K562 (cell line): ENCODE results near the gene FIBP. TPM values are rescaled to one million over a fixed set of nuclear protein-coding genes. Genes with fewer than 3 reads are reported as not detected.

ENCODE experiments used
- BCOR ChIP-seq: fragments of 450-650 bp; IDR thresholded peaks from 2 replicates; pipeline ENCODE4 v1.6.1; 2016
- DPF2 ChIP-seq: fragments of 450-650 bp; IDR thresholded peaks from 2 replicates; pipeline ENCODE4 v1.6.1; 2016
- ILF3 ChIP-seq: fragments of 450-650 bp; IDR thresholded peaks from 2 replicates; pipeline ENCODE4 v1.6.1; 2018; ENCODE audit warnings: antibody characterized with exemption, mild to moderate bottlenecking, moderate library complexity, borderline replicate concordance
- MECOM ChIP-seq: fragments of 250-450 bp; sonication (Bioruptor Pico); IDR thresholded peaks from 2 replicates; pipeline ENCODE4 v1.8.0; 2022; ENCODE audit warnings: inconsistent platforms
- RFX1 ChIP-seq: fragments of 450-650 bp; IDR thresholded peaks from 2 replicates; pipeline ENCODE4 v1.6.1; 2016; ENCODE audit warnings: mild to moderate bottlenecking, moderate library complexity
- RNF2 ChIP-seq: sonication (generic); IDR thresholded peaks from 2 replicates; pipeline ENCODE4 v1.6.1; 2016
- SETDB1 ChIP-seq: IDR thresholded peaks from one replicate; pipeline ENCODE4 v1.6.1; 2012; ENCODE audit warnings: low read length, control low read depth, inconsistent platforms
- SMAD3 ChIP-seq: fragments of 450-650 bp; formaldehyde crosslinking; conservative IDR thresholded peaks from 2 replicates; pipeline ENCODE4 v1.4.0; 2020; ENCODE audit warnings: mild to moderate bottlenecking
- SNRNP70 ChIP-seq: fragments of 200-400 bp; formaldehyde crosslinking; optimal IDR thresholded peaks from 2 replicates; pipeline ENCODE3; 2017; ENCODE audit warnings: low read depth, low read length
- SRF ChIP-seq, 2 experiments: fragments of 250-450, 450-650 bp in 1 of 2; sonication (Bioruptor Pico) in 1 of 2; sonication (generic) in 1 of 2; formaldehyde crosslinking; IDR thresholded peaks; 2 replicates each; pipeline versions ENCODE4 v1.5.0 to v1.5.1; 2020 to 2022; ENCODE audit warnings: mild to moderate bottlenecking in 1 of 2, missing genetic modification reagents in 1 of 2
- ZBTB1 ChIP-seq: sonication (generic); formaldehyde crosslinking; IDR thresholded peaks from 2 replicates; pipeline ENCODE4 v1.8.1; 2023; ENCODE audit warnings: missing genetic modification reagents, low read depth, mild to moderate bottlenecking, borderline replicate concordance
- ZNF507 ChIP-seq: conservative IDR thresholded peaks from 2 replicates; pipeline ENCODE4 v1.6.1; 2017; ENCODE audit warnings: missing genetic modification characterization, missing compliant biosample characterization
- polyA plus RNA-seq, 8 experiments: library from polyadenylated mRNA; depleted of rRNA in 4 of 8; stranded (reverse) in 5 of 8; unstranded in 3 of 8; fragments of >200 nt; fragmentation: Nextera tagmentation in 2 of 8; fragmentation: Illumina TruSeq in 1 of 8; extraction: Ambion mirVana in 2 of 8; extraction: Trizol in 1 of 8; gene quantifications; 2 replicates each; pipeline versions ENCODE4 v1.2.1 to v1.2.3, GENCODE V29; 2011 to 2014; ENCODE audit warnings: inconsistent platforms in 1 of 8, missing spikeins in 1 of 8
- total RNA-seq, 7 experiments: library from RNA; depleted of rRNA in 6 of 7; stranded (reverse); fragments of >200 nt in 6 of 7; fragmentation: Illumina TruSeq in 2 of 7; extraction: Trizol in 2 of 7; gene quantifications; 2 replicates each; pipeline versions ENCODE4 v1.2.1 to v1.2.3, GENCODE V29; 2011 to 2021; ENCODE audit warnings: low replicate concordance in 1 of 7
- TF ChIP-seq, protein P1 (sequence below), 3 experiments: fragments of 200-800 bp in 1 of 3; fragments of 250-450 bp in 1 of 3; fragments of 450-650 bp in 1 of 3; sonication (Bioruptor Pico) in 1 of 3; sonication (Bioruptor generic) in 1 of 3; formaldehyde crosslinking in 1 of 3; IDR thresholded peaks; 2 replicates each; pipeline versions ENCODE4 v1.6.1 to v1.8.0; 2016 to 2022; ENCODE audit warnings: mild to moderate bottlenecking in 2 of 3, missing genetic modification characterization in 2 of 3, missing compliant biosample characterization in 1 of 3, moderate library complexity in 1 of 3
- TF ChIP-seq, protein P2 (sequence below): sonication (generic); formaldehyde crosslinking; IDR thresholded peaks from 2 replicates; pipeline ENCODE4 v1.8.0; 2023; ENCODE audit warnings: missing genetic modification reagents, mild to moderate bottlenecking, borderline replicate concordance
- TF ChIP-seq, protein P3 (sequence below), 2 experiments: fragments of 450-650 bp in 1 of 2; IDR thresholded peaks; 2 replicates each; pipeline ENCODE4 v1.6.1; 2011 to 2017; ENCODE audit warnings: low read depth in 2 of 2, antibody characterized with exemption in 1 of 2, borderline replicate concordance in 1 of 2, low read length in 1 of 2, mild to moderate bottlenecking in 1 of 2, mixed read lengths in 1 of 2; ENCODE audit not compliant: control insufficient read depth in 1 of 2

Gene FIBP
- total and polyA plus RNA-seq, 9 of the 15 experiments (the other 6 are each of a cell fraction or from before 2014, with no cell fraction given): 41.2 to 79.2 (median 48.6) TPM

DNA sequence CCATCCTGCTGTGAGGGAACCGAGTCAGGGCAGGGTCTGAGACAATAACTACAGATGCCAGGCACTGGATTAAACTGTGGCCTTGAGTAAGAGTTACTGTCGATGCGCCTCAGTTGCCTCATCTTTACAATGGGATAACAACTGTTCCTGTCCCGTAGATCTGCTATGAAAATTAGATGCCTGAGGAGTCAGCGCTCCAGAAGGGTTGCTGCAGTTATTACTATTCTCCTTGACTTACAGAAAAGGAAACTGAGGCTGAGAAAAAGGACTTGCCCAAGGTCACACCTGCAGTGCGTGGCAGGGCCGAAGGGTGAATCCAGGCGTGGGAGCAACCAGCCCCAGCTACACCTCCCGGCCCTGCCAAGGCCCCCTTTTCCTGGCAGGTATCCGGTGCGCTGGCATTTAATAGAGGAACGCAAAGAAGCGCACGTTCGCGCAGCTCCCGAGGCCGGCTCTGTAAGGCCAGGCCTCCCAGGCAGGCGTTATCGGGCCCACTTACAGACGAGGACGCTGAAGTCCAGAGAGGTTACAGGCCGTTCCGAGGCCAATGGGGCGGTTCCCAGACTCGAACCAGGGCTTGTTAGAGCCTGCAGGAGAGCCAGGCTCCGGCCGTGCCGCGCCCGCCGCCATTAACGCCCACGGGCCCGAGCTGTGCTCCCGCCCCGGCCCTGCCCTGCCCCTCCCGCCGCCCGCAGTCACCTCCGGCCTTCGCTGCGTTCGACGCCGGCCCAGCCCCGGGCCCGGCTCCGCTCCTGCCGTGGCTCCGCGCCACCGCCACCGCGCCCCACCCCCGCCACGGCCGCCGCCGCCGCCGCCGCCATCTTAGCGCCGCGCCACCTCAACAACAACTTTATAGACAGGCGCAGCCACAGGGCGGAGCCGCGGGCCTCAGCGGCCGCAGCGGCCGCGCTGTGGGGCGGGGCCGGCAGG, 30.2 kb upstream of the FIBP start, which contains the start of gene C11orf68 (continued):
- TF ChIP-seq, protein P1, sequence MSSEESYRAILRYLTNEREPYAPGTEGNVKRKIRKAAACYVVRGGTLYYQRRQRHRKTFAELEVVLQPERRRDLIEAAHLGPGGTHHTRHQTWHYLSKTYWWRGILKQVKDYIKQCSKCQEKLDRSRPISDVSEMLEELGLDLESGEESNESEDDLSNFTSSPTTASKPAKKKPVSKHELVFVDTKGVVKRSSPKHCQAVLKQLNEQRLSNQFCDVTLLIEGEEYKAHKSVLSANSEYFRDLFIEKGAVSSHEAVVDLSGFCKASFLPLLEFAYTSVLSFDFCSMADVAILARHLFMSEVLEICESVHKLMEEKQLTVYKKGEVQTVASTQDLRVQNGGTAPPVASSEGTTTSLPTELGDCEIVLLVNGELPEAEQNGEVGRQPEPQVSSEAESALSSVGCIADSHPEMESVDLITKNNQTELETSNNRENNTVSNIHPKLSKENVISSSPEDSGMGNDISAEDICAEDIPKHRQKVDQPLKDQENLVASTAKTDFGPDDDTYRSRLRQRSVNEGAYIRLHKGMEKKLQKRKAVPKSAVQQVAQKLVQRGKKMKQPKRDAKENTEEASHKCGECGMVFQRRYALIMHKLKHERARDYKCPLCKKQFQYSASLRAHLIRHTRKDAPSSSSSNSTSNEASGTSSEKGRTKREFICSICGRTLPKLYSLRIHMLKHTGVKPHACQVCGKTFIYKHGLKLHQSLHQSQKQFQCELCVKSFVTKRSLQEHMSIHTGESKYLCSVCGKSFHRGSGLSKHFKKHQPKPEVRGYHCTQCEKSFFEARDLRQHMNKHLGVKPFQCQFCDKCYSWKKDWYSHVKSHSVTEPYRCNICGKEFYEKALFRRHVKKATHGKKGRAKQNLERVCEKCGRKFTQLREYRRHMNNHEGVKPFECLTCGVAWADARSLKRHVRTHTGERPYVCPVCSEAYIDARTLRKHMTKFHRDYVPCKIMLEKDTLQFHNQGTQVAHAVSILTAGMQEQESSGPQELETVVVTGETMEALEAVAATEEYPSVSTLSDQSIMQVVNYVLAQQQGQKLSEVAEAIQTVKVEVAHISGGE (CRISPR knock-in tag; IDR thresholded peaks at IDR 0.05): 0 out of 6 replicates have a peak, but pooled peaks of 1 of the 3 experiments have one; percentile 61
- peak; percentile 11; the same call in 1 of the 2 replicates for TF ChIP-seq ZBTB1 (CRISPR knock-in tag)
- no peak for TF ChIP-seq SETDB1
- TF ChIP-seq SRF (CRISPR knock-in tag; IDR thresholded peaks at IDR 0.05): no peak
- no peak for TF ChIP-seq ZNF507
- TF ChIP-seq, protein P2, sequence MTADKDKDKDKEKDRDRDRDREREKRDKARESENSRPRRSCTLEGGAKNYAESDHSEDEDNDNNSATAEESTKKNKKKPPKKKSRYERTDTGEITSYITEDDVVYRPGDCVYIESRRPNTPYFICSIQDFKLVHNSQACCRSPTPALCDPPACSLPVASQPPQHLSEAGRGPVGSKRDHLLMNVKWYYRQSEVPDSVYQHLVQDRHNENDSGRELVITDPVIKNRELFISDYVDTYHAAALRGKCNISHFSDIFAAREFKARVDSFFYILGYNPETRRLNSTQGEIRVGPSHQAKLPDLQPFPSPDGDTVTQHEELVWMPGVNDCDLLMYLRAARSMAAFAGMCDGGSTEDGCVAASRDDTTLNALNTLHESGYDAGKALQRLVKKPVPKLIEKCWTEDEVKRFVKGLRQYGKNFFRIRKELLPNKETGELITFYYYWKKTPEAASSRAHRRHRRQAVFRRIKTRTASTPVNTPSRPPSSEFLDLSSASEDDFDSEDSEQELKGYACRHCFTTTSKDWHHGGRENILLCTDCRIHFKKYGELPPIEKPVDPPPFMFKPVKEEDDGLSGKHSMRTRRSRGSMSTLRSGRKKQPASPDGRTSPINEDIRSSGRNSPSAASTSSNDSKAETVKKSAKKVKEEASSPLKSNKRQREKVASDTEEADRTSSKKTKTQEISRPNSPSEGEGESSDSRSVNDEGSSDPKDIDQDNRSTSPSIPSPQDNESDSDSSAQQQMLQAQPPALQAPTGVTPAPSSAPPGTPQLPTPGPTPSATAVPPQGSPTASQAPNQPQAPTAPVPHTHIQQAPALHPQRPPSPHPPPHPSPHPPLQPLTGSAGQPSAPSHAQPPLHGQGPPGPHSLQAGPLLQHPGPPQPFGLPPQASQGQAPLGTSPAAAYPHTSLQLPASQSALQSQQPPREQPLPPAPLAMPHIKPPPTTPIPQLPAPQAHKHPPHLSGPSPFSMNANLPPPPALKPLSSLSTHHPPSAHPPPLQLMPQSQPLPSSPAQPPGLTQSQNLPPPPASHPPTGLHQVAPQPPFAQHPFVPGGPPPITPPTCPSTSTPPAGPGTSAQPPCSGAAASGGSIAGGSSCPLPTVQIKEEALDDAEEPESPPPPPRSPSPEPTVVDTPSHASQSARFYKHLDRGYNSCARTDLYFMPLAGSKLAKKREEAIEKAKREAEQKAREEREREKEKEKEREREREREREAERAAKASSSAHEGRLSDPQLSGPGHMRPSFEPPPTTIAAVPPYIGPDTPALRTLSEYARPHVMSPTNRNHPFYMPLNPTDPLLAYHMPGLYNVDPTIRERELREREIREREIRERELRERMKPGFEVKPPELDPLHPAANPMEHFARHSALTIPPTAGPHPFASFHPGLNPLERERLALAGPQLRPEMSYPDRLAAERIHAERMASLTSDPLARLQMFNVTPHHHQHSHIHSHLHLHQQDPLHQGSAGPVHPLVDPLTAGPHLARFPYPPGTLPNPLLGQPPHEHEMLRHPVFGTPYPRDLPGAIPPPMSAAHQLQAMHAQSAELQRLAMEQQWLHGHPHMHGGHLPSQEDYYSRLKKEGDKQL: no peak
- no peak for TF ChIP-seq SNRNP70
- TF ChIP-seq SMAD3 (CRISPR knock-in tag): no peak
- TF ChIP-seq BCOR: peak; percentile 95
- TF ChIP-seq, protein P3, sequence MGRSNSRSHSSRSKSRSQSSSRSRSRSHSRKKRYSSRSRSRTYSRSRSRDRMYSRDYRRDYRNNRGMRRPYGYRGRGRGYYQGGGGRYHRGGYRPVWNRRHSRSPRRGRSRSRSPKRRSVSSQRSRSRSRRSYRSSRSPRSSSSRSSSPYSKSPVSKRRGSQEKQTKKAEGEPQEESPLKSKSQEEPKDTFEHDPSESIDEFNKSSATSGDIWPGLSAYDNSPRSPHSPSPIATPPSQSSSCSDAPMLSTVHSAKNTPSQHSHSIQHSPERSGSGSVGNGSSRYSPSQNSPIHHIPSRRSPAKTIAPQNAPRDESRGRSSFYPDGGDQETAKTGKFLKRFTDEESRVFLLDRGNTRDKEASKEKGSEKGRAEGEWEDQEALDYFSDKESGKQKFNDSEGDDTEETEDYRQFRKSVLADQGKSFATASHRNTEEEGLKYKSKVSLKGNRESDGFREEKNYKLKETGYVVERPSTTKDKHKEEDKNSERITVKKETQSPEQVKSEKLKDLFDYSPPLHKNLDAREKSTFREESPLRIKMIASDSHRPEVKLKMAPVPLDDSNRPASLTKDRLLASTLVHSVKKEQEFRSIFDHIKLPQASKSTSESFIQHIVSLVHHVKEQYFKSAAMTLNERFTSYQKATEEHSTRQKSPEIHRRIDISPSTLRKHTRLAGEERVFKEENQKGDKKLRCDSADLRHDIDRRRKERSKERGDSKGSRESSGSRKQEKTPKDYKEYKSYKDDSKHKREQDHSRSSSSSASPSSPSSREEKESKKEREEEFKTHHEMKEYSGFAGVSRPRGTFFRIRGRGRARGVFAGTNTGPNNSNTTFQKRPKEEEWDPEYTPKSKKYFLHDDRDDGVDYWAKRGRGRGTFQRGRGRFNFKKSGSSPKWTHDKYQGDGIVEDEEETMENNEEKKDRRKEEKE (IDR thresholded peaks at IDR 0.05; ENCODE audit: borderline replicate concordance in 1 of 2, control insufficient read depth in 1 of 2, low read depth in 2 of 2, low read length in 1 of 2): no peak
- no peak for TF ChIP-seq MECOM
- no peak for TF ChIP-seq RFX1
- no peak for TF ChIP-seq RNF2
- no peak for TF ChIP-seq DPF2
- TF ChIP-seq ILF3: no peak
